Fibroblast of mammary gland (primary cell): ENCODE measurements around the gene DCAF5.

Source experiments
- DNase-seq: peaks from one replicate; pipeline ENCODE4 v3.0.0-alpha.2; 2010; ENCODE audit warnings: low read depth
- H3K4me3 ChIP-seq: 2 replicates; pipeline ENCODE4 v1.5.1; 2011; ENCODE audit warnings: low read depth, mild to moderate bottlenecking, low read length, moderate library complexity; ENCODE audit not compliant: control insufficient read depth
- TF ChIP-seq, protein P1 (sequence below): conservative IDR thresholded peaks from 2 replicates; pipeline ENCODE4 v1.5.1; 2011; ENCODE audit warnings: low read depth, low read length, inconsistent platforms; ENCODE audit not compliant: control insufficient read depth, insufficient read depth

The DCAF5 gene

DNA sequence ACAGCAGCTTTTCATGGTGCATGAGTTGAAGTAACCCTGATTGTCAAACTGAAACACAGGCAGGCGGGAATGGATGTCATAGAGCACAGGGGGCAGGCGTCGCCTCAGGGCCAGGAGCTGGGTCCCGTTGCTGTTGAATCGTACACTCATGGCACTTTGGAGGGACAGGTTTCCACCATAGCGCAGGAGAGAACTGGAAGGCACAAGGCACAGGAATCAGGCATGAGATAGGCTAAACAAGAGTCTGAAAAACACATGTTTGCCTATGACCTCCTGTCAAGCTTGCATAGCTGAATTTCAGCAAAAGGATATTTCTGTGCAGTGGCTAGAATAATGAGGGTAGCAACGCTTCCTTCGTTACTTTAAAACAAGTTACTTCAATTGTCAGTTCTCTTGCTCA lies 61.2 kb downstream of the DCAF5 start:
- DNase-seq, result no peak
- TF ChIP-seq, protein P1, sequence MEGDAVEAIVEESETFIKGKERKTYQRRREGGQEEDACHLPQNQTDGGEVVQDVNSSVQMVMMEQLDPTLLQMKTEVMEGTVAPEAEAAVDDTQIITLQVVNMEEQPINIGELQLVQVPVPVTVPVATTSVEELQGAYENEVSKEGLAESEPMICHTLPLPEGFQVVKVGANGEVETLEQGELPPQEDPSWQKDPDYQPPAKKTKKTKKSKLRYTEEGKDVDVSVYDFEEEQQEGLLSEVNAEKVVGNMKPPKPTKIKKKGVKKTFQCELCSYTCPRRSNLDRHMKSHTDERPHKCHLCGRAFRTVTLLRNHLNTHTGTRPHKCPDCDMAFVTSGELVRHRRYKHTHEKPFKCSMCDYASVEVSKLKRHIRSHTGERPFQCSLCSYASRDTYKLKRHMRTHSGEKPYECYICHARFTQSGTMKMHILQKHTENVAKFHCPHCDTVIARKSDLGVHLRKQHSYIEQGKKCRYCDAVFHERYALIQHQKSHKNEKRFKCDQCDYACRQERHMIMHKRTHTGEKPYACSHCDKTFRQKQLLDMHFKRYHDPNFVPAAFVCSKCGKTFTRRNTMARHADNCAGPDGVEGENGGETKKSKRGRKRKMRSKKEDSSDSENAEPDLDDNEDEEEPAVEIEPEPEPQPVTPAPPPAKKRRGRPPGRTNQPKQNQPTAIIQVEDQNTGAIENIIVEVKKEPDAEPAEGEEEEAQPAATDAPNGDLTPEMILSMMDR, result no peak
- no peak overlapping the region for H3K4me3 ChIP-seq

DNA sequence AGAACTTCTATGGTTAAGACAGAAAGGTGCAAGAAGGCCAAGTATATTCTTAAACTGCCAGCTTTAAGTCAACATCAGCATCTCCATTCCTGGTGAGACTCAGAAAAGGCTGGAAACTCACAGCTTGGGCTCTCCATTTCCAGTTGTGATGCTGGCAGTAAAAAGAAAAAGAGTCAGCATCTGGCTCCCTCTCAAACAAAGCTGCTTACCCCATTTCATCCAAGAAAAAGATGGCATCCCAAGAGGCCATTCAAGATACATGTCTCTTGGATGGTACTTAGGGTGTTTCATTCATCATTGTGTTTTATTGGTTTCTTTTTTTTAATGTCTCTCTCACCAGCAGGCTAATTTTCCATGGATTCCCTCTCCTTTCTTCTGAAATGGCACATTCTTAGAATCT lies 61.9 kb downstream of the DCAF5 start:
- DNase-seq, result no peak
- TF ChIP-seq, protein P1, result no peak
- no peak overlapping the region for H3K4me3 ChIP-seq

DNA sequence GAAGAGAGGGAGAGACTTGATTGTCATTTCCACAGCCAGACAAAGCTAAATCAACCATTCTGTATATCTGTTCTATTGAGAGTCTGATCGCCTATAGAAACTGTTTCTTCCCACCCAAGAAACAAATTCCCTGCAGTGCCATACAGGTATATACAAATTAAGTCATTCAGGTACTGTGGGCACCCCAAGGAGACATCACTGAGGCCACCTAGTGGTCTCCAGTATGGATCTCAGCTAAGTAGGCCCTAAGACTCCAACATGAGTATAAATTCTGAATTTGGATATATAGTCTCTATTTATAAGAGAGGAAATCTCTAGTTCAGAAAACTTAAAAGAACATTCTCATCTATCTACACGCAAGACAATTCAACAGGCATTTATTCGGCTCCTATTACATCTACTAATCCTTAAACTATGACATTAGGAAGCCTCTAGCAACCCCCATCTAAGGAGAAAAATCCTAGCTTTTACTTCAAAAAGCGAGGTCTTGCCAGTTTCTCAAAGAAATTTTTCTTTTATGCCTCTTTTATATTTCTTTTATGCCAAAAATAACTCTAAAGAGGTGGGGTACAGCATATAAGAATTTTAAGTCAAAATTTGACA lies 62.6 kb downstream of the DCAF5 start:
- DNase-seq, result peak; percentile 49
- TF ChIP-seq, protein P1, result peak; percentile 84
- H3K4me3 ChIP-seq, result no peak overlapping the region

DNA sequence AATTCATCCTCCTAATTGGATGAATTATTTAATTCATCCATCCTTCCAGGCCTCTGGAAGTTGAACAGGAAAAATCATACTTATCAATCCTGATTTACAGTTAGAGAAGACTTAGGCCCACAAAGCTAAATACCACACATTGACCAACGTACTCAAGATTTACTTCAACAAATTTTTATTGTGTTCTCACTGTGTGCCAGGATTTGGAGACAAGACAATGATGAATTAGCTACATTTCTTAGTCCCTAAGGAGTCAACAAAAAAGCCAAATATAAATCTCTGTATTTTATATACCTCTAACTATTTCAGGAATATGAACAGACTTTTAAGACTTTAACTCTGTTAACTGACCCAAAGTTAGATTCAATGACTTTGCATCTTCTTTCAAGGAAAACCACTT lies 63.9 kb downstream of the DCAF5 start:
- no peak overlapping the region for H3K4me3 ChIP-seq
- TF ChIP-seq, protein P1, result no peak
- no peak for DNase-seq

DNA sequence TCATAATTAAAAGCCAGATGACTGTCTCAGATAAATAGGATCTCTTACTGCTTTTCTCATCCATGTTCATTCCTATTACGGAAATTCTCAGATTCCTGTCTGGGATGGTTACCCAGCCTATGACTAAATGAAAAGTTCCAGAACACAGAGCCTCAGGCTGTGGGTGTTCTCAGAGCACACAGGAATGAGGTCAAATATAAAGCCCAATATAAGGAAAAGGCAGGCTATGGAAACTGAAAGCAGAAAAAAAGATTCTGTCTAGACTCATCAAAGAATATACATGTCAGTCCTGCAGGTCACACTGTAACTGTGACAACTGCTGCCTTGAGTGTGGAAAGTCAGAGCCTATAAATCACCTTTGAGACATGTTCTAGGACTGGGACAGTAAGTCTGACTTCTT lies 64.3 kb downstream of the DCAF5 start:
- H3K4me3 ChIP-seq, result no peak overlapping the region
- TF ChIP-seq, protein P1, result no peak
- DNase-seq, result peak; percentile 63

DNA sequence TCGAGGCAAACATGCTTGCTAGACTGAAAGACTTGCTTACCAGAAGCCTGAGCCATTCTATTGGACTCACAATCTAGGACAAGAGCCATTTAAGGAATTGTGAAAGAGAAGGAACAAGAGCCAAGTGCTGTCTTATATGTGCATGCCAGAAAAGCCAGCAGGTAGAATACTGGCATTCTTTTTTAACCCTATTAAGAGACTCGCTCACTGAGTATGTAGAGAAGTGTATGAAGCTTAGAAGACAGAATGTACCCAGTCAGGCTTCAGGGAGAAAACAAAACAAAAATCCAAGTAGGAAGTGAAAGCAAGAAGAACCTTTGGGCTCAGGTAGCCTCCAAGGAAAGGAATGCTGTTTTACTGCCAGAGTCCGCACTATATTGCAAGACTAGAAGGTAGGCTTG lies 65.9 kb downstream of the DCAF5 start:
- DNase-seq, result peak; percentile 41
- H3K4me3 ChIP-seq, result no peak overlapping the region

More for the DNA sequence above, 65.9 kb downstream of the DCAF5 start:
- TF ChIP-seq, protein P1, result no peak
